Measurements from ENCODE around the gene PIGU.

PIGU gene

DNA sequence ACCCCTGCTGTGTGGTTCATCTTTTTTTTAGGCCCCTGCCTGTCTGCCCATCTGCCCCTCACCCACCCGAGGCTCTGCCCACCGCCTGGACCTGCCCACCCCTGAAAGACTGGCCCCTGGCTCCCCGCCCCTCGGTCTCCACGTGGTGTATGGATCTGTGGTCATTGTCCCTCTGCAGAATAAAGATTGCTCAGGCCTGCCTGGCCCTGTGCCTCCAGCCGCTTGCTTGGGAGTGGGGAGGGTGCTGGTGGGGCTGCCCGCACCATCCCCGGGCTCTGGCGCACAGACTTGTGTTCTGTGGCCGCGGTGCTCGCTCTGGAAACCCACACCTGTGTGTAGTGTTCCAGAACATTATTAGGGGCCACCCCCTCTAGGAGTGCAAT lies 116.8 kb downstream of the PIGU start:
- DNase-seq = peak in 45 of 58 donors; percentile 13 to 87 (median 53)

DNA sequence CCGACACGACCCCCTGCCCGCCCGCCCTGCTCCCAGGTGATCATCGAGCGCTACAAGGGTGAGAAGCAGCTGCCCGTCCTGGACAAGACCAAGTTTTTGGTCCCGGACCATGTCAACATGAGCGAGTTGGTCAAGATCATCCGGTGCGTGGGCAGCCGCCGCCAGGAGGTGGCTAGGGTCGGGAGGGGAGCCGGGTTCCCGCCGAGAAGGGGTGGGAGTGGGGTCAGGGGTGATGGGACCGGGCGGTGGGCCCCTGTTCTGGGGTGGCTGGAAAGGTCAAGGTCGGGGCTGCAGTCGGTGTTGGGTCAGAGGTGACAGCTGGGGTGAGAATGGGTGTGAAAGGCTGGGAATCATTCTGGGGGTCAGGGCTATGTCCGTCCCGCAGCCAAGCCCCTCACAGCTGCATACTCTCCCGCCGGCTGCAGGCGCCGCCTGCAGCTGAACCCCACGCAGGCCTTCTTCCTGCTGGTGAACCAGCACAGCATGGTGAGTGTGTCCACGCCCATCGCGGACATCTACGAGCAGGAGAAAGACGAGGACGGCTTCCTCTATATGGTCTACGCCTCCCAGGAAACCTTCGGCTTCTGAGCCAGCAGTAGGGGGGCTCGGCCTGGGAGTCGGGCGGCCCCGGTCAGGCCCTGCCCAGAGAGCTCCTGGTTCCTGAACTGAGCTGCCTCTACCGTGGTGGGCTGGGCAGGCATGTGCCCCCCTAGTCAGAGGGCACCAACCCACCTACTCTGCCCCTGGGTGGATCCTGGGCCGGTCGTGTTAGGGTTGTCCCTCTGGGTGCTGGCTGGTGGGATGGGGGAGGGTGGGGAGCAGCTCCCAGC lies 117.4 kb downstream of the PIGU start:
- DNase-seq = peak in 32 of 58 donors; percentile 9 to 66 (median 36)

GRCh38 chr20:34558320-34559218 lies 118.3 kb downstream of the PIGU start, which contains the start of gene MAP1LC3A:
MAP1LC3A (plus strand) TSS chr20:34558718; CDS start chr20:34558869, 151 bp downstream.
- peak; percentile 41 to 97 (median 90) for DNase-seq

DNA sequence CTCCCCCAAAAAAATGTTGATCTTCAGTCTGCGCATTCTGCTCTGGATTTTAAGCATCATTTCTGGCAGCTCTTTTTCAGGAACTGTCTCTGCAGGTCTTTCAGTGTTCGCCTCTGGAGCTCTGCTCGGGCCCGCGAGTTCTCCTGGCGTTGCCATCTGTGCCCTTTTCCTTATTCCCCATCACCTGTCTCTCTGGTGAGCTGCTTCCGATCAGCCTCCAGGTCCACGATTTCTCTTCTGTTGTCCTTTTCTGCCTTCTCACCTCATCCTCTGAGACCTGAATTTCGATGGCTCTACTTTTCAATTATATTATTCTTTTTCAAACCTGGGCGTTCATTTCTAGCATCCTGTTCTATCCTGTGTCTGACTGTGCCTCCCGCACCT lies 119.0 kb downstream of the PIGU start:
- DNase-seq = peak in 2 of 58 donors; percentile 39 to 42

GRCh38 chr20:34553366-34553867 lies 123.5 kb downstream of the PIGU start:
- no peak for DNase-seq

GRCh38 chr20:34552569-34552968 lies 124.3 kb downstream of the PIGU start:
- no peak for DNase-seq

DNA sequence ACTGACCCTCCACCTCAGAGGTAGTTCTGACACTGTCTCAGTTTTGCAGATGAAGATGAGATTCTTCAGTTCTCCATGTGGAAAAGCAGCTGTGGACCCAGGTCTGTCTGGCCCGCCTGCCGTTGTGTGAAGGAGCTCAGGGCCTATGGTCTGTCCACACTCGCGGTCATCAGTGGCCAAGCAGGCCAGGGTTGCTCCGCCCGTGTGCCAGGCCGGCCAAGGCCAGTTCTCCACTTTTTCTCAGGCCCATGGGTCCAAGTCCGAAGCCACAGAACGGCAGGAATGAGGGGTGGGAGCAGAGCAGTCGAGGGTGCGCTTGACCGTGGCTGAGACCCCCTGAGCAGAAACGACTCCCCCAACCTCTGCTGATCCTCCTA lies 127.0 kb downstream of the PIGU start:
- no peak for DNase-seq

GRCh38 chr20:34549291-34549928 lies 127.5 kb downstream of the PIGU start:
- DNase-seq = no peak

DNA sequence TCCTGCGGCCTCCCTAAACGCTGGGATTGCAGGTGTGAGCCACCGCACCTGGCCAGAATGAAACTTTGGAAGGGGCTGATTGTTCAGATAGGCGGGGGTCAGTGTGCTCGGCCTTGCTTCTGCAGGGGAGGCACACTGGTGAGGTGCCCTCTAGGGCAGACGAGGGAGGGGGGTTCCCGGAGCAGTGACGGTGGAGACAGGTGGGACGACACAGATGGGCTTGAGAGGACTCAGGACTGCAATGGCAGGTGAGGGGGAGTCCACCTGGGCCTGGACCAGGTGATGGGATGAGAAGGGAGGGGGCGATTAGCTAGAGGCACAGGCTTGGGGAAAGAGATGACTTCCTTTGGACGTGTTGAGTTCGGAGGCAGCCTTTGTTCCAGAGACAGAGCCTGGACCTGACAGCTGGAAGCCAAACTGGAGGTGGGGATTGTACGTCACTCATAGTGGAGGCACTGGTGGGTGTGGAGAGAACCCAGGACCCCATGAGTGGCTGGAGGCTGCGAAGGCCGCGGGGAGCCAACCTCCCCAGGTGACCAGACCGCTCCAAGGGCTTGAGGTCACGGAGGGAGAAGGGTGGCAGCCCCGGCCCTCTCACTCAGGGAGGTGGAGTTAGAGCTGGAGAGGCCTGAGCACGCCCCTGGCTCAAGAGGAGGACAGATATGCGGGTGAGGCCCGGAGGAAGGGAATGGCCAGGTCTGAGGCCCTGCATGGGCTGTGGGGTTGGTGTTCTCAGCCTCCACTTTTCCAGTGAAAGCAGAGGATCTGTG lies 128.9 kb downstream of the PIGU start:
- DNase-seq = no peak

DNA sequence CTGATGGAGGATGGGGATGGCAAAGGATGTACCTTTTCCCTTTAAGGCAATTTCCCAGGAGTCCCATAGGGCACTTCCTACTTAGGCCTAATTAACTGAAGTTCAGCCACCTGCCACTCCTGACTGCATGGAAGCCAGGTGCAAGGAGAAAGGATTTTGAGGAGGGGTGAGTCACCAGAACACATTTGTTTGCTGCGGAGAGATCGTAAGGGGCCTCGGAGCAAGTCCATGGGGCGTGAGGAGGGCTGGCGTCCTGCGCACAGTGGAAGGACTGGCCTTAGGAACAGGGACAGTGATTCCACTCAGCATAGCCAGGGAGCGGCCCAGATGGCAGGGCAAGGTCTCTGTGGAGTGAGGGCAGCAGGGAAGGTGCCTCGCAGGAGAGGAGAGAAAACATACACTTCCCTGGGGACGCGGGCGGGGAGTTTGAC lies 130.1 kb downstream of the PIGU start:
- DNase-seq = no peak

GRCh38 chr20:34544109-34544796 lies 132.6 kb downstream of the PIGU start:
- DNase-seq = no peak

- DNase-seq = no peak
These were observed 133.3 kb downstream of the PIGU start for GRCh38 chr20:34543463-34544056.

GRCh38 chr20:34542439-34542838 lies 134.5 kb downstream of the PIGU start:
- no peak for DNase-seq

DNA sequence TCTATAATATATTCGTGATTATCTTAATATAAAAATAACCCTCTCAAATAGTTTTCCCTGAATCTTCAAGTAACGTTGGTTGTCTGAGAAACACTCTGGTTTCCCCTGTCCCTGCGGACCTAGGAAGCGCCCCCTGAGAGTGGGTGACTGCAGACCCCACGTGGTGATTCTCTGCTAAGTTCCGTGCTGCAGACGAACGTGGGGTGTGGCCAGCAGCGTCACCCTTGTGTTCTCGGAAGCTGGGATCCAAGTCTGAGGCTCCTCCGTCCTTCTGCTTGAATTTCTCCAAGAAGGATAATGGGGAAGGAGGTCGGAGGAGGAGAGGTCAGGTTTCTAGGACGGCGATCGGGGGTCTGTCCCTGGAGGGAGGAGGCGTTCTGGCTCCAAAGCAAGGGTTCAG lies 135.0 kb downstream of the PIGU start:
- no peak for DNase-seq

GRCh38 chr20:34541264-34541901 lies 135.5 kb downstream of the PIGU start:
- DNase-seq = no peak

- no peak for DNase-seq
These were observed 136.2 kb downstream of the PIGU start for GRCh38 chr20:34540596-34541263.

DNA sequence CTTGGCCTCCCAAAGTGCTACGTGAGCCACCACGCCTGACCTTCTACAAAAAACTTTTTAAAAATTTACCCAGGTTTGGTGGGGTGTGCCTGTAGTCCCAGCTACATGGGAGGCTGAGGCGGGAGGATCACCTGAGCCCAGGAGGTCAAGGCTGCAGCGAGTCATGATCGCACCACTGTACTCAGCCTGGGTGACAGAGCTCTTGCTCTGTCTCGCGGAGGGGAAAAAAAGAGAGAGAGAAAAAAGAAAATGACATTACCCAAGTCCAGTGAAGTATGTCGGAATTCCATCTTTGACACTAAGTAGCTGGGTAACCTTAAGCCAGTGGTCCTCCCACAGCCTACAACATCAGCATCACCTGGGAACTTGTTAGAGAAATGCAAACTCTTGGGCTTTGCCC lies 137.1 kb downstream of the PIGU start:
- DNase-seq = no peak

- DNase-seq = peak in 19 of 58 donors; percentile 7 to 62 (median 27)
These were observed 138.2 kb downstream of the PIGU start for GRCh38 chr20:34538671-34539123.

All from anterior cingulate cortex (tissue), 58 donors.